ENCODE results near the gene DIP2C.
"Not testable (repeated sequence)": the region's sequence is repeated elsewhere in the genome, so short reads cannot be mapped to it uniquely, and the experiment has no call there.

Gene DIP2C

DNA sequence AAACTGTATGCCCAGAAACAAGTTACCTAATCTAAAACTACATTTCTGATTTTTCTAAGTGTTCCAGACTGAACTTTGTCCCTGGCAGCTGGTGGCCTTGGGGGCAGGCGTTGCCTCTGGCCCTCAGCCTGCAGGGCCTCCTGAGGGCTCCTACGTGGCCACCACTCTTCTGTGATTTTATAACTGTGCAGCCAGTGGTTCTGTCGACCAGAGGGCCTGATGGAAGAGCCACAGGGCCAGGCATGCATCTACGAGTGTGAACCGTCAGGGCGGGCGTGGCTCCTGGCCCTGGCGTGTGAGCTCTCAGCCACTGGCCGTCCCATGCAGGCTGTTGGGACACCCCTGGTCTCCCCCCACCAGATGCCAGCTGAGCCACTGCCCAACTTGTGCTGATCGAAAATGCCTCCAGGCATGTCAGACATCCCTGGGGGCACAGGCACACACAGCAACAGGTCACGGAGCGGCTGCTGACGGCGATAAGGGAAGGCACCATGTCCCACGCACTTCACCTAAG, 380.8 kb downstream of the DIP2C start:
- no peak for DNase-seq (ENCODE audit: low read depth)
- TF ChIP-seq, protein P1, sequence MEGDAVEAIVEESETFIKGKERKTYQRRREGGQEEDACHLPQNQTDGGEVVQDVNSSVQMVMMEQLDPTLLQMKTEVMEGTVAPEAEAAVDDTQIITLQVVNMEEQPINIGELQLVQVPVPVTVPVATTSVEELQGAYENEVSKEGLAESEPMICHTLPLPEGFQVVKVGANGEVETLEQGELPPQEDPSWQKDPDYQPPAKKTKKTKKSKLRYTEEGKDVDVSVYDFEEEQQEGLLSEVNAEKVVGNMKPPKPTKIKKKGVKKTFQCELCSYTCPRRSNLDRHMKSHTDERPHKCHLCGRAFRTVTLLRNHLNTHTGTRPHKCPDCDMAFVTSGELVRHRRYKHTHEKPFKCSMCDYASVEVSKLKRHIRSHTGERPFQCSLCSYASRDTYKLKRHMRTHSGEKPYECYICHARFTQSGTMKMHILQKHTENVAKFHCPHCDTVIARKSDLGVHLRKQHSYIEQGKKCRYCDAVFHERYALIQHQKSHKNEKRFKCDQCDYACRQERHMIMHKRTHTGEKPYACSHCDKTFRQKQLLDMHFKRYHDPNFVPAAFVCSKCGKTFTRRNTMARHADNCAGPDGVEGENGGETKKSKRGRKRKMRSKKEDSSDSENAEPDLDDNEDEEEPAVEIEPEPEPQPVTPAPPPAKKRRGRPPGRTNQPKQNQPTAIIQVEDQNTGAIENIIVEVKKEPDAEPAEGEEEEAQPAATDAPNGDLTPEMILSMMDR (IDR thresholded peaks at IDR 0.05; ENCODE audit: control insufficient read depth, extremely low read depth, insufficient read depth), result no peak
- no peak overlapping the region for H3K4me3 ChIP-seq (ENCODE audit: low read depth, low read length)

DNA sequence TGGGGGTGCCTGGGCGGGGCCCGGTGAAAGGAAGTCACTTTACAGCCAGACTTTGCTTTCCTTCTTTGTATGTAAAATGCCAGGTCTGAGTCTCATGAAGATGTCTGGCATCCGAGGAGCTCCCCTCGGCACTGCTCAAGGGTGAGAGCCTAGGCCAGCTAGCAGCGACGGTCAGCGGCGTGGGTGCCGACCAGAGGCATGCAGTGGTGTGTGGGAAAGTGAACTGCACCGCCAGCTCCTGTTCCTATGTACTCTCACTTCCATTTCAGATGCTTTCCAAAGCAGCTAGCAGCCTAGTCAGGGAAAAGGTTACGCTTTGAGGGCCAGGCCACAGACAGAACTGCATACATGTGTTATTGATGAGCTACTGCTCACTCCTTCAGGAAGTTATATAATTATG, 381.4 kb downstream of the DIP2C start:
- no peak for DNase-seq (ENCODE audit: low read depth)
- H3K4me3 ChIP-seq (ENCODE audit: low read depth, low read length), result no peak overlapping the region
- TF ChIP-seq, protein P1 (IDR thresholded peaks at IDR 0.05; ENCODE audit: control insufficient read depth, extremely low read depth, insufficient read depth), result no peak

DNA sequence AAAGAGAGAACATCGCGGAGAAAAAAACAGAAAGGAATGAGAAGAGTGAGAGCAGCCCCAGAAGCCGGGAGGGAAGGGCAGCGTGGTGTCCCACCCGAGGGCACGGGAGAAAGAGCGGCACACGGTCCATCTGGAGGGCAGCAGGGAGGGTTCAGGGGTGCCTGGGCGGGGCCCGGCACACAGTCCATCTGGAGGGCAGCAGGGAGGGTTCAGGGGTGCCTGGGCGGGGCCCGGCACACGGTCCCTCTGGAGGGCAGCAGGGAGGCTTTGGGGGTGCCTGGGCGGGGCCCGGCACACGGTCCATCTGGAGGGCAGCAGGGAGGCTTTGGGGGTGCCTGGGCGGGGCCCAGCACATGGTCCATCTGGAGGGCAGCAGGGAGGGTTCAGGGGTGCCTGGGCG, 381.8 kb downstream of the DIP2C start:
- DNase-seq (ENCODE audit: low read depth), result no peak
- TF ChIP-seq, protein P1 (IDR thresholded peaks at IDR 0.05; ENCODE audit: control insufficient read depth, extremely low read depth, insufficient read depth), result no peak
- H3K4me3 ChIP-seq (ENCODE audit: low read depth, low read length), result no peak overlapping the region

DNA sequence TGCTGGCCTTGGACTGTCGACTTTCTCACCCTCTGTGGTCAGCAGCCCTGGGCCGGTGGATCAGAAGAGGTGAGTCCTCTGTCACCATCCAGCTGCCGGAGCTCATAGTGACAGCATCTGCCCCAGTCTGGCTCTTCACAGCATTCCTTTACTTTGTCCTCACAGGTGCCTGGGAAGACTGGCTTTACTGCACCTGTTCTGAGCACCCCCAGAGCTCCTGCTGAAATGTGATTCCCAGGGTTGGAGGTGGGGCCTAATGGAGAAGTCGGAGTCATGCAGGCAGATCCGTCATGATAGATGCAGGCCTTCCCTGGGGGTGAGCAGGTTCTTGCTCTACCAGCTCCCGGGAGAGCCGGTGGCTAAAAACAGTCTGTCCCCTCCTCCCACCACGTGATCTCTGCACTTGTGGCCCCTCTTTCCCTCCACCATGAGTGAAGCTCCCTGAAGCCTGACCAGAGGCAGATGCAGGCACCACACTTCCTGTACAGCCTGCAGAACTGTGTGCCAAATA, 382.7 kb downstream of the DIP2C start:
- H3K4me3 ChIP-seq (ENCODE audit: low read depth, low read length), result no peak overlapping the region
- TF ChIP-seq, protein P1 (IDR thresholded peaks at IDR 0.05; ENCODE audit: control insufficient read depth, extremely low read depth, insufficient read depth), result no peak
- DNase-seq (ENCODE audit: low read depth), result no peak

DNA sequence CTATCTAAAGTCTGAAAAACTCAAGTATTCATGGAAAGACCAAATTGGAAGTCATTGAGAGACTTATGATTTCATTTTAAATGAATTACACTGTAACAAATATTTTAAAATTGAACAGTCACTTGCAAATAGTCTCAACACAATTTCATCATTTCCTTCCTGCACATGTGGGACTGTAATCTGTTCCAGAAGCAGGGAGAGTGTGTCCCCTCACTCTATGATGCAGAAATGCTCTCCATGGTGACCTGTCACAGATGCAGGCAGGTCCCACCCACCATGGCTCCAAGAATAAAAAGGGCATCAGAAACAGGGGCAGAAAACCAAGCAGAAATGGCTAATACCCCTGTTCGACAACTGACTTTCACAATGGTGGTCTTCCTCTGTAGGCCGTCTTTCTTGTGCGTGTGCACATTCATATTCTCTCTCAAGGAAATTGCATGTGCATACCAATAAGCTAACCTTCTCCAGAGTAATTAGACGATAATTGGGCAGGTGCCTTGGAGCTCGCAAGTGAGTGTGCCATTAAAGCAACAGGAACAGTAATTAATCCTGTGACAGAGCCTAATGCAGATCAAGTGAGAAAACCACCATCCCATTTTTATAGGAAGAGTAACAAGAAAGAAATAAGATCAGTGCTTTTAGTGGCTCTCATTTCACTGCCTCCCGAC, 383.3 kb downstream of the DIP2C start:
- DNase-seq (ENCODE audit: low read depth), result no peak
- H3K4me3 ChIP-seq (ENCODE audit: low read depth, low read length), result no peak overlapping the region
- TF ChIP-seq, protein P1 (IDR thresholded peaks at IDR 0.05; ENCODE audit: control insufficient read depth, extremely low read depth, insufficient read depth), result no peak

DNA sequence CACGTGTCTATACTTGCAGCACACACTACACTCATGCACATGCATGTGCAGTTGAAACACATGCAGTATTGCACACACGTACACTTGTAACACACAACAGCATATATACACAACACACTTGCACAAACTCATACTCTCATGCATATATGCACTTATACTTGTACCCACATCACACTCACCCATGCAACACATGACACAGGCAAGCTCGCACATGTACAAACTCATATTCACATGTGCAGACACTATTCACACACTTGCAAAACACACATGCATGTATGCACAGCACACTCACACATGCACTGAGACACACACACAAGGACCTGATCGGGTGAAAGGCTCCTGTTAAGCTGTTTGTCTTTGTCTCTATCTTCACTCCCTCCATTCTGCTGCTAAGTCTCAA, 384.4 kb downstream of the DIP2C start:
- TF ChIP-seq, protein P1 (IDR thresholded peaks at IDR 0.05; ENCODE audit: control insufficient read depth, extremely low read depth, insufficient read depth), result no peak
- DNase-seq (ENCODE audit: low read depth), result no peak
- H3K4me3 ChIP-seq (ENCODE audit: low read depth, low read length), result no peak overlapping the region

DNA sequence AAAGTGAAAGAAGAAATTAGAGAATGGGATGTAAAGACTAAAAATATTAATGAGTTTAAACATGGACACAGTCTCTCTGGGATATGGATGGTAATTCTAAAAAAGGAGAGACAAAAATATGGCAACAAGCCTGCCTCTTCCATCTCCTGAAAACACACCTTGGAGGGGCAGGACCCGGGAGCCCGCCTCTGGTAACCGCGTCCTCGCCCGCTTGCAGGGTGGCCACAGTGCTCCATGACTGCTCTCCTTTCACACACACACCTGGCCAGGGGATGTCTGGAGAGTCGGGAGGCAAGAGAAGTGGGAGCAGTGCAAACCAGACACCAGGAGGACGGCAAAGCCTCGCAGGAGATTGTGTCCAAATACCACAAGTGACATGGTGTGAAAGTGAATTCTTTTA, 387.9 kb downstream of the DIP2C start:
- TF ChIP-seq, protein P1 (IDR thresholded peaks at IDR 0.05; ENCODE audit: control insufficient read depth, extremely low read depth, insufficient read depth), result no peak
- H3K4me3 ChIP-seq (ENCODE audit: low read depth, low read length), result no peak overlapping the region
- no peak for DNase-seq (ENCODE audit: low read depth)

DNA sequence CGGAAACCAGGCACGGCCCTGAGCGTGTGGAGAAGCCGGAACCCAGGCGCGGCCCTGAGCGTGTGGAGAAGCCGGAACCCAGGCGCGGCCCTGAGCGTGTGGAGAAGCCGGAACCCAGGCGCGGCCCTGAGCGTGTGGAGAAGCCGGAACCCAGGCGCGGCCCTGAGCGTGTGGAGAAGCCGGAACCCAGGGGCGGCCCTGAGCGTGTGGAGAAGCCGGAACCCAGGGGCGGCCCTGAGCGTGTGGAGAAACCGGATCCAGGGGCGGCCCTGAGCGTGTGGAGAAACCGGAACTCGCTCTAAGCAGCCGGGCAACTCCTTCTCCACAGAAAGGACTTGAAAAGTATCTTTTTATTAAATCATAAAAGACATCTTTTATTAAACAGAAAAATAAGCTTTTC, 388.9 kb downstream of the DIP2C start:
- not testable (repeated sequence) for DNase-seq (ENCODE audit: low read depth); H3K4me3 ChIP-seq (ENCODE audit: low read depth, low read length)
